Measurements from ENCODE around the gene KCNH2.

The KCNH2 gene

DNA sequence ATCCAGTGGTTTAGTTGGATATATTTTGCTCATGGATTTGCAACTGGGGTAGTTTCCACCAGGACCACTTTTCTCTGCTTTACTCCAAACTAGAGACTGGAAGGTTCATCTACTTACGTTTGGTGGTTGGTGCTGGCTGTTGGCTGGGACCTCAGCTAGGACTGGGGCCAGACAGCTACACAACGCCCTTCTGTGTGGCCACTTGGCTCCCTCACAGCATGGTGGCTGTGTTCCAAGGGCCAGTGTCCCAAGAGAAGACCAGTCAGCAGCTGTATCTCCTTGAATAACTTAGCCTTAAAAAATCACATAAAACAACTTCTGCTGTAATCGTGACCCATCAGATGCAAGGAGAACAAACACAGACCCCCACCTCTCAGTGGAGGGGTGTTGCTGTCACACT, 4.2 kb upstream of the KCNH2 start:
- peaks cover 59% of the 10 kb centered on the region for H3K27me3 ChIP-seq (ENCODE audit: control insufficient read depth, low read length)
- no peaks in the 10 kb centered on the region for H3K9me3 ChIP-seq (ENCODE audit: control insufficient read depth, insufficient read depth, low read length)
- no peak overlapping the region for H3K4me2 ChIP-seq (ENCODE audit: low read length)
- no peaks in the 10 kb centered on the region for H3K9me2 ChIP-seq (replicated peaks; ENCODE audit: control insufficient read depth, low read length)
- TF ChIP-seq, protein P1, sequence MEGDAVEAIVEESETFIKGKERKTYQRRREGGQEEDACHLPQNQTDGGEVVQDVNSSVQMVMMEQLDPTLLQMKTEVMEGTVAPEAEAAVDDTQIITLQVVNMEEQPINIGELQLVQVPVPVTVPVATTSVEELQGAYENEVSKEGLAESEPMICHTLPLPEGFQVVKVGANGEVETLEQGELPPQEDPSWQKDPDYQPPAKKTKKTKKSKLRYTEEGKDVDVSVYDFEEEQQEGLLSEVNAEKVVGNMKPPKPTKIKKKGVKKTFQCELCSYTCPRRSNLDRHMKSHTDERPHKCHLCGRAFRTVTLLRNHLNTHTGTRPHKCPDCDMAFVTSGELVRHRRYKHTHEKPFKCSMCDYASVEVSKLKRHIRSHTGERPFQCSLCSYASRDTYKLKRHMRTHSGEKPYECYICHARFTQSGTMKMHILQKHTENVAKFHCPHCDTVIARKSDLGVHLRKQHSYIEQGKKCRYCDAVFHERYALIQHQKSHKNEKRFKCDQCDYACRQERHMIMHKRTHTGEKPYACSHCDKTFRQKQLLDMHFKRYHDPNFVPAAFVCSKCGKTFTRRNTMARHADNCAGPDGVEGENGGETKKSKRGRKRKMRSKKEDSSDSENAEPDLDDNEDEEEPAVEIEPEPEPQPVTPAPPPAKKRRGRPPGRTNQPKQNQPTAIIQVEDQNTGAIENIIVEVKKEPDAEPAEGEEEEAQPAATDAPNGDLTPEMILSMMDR (IDR thresholded peaks at IDR 0.05; ENCODE audit: low read depth, low read length, poor library complexity, severe bottlenecking): no peak
- no peak for TF ChIP-seq EZH2phosphoT487 (IDR thresholded peaks at IDR 0.05; ENCODE audit: borderline replicate concordance, low read length)
- H3K27ac ChIP-seq (ENCODE audit: low read depth, low read length): no peak overlapping the region
- peaks cover 11% of the 10 kb centered on the region for H3K4me1 ChIP-seq (ENCODE audit: control insufficient read depth, low read length)
- H3K4me3 ChIP-seq (ENCODE audit: low read length): no peak overlapping the region
- H3K79me2 ChIP-seq (ENCODE audit: control insufficient read depth, low read length): no peaks in the 10 kb centered on the region
- H4K20me1 ChIP-seq (ENCODE audit: control insufficient read depth, insufficient read depth, low read depth, low read length): no peaks in the 10 kb centered on the region
- H3F3A ChIP-seq (ENCODE audit: control insufficient read depth, insufficient read depth): no peaks in the 10 kb centered on the region
- H3K36me3 ChIP-seq (ENCODE audit: control insufficient read depth, low read length): no peaks in the 10 kb centered on the region

DNA sequence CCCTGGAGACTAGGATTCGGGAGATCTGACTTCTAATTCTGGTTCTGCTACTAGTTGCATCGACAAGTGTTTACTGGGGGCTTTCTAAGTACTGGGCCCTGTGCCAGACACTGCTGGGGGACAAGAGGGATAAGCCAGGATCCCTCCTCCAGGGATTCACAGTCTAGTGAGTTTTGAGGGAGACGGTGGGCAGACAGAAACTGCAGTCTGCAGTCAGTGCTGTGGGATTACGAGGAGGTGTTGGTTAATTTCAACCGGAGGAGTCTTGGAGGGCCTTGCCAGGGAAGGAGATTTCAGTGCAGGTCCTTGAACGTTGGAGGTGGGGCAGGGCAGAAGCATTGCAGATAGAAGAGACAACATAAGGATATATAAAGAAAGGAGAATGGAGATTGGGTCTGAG, 3.5 kb upstream of the KCNH2 start:
- H3K9me2 ChIP-seq (replicated peaks; ENCODE audit: control insufficient read depth, low read length): no peaks in the 10 kb centered on the region
- H3K27me3 ChIP-seq (ENCODE audit: control insufficient read depth, low read length): peaks cover 66% of the 10 kb centered on the region
- 0 out of 2 replicates have a peak, but pooled peaks have one; percentile 5 for TF ChIP-seq EZH2phosphoT487 (IDR thresholded peaks at IDR 0.05; ENCODE audit: borderline replicate concordance, low read length)
- TF ChIP-seq, protein P1 (IDR thresholded peaks at IDR 0.05; ENCODE audit: low read depth, low read length, poor library complexity, severe bottlenecking): no peak
- H3K9me3 ChIP-seq (ENCODE audit: control insufficient read depth, insufficient read depth, low read length): no peaks in the 10 kb centered on the region
- H4K20me1 ChIP-seq (ENCODE audit: control insufficient read depth, insufficient read depth, low read depth, low read length): no peaks in the 10 kb centered on the region
- H3K36me3 ChIP-seq (ENCODE audit: control insufficient read depth, low read length): no peaks in the 10 kb centered on the region
- peaks cover 18% of the 10 kb centered on the region for H3K4me1 ChIP-seq (ENCODE audit: control insufficient read depth, low read length)
- no peaks in the 10 kb centered on the region for H3F3A ChIP-seq (ENCODE audit: control insufficient read depth, insufficient read depth)
- H3K27ac ChIP-seq (ENCODE audit: low read depth, low read length): no peak overlapping the region
- no peak overlapping the region for H3K4me2 ChIP-seq (ENCODE audit: low read length)
- no peak overlapping the region for H3K4me3 ChIP-seq (ENCODE audit: low read length)
- H3K79me2 ChIP-seq (ENCODE audit: control insufficient read depth, low read length): no peaks in the 10 kb centered on the region

DNA sequence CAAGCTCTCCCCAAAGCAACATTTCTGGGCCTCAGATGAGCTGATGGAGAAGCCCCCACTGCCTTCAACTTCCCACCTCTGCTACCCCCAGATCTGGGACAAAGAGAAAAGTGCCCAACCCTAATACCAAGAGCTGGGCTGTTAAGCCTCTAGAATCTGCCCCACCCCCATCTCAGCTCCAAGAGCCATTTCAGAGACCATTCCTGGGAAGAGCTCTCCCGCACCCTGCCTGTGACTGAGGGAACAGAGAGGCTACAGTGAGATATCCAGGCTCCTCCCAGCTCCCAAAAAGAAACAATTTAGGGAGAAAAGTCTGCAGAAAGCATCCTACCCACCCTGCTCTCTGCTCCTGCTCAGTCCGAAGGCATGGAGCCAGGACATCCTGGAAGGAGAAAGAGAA, 2.5 kb upstream of the KCNH2 start:
- H3K27me3 ChIP-seq (ENCODE audit: control insufficient read depth, low read length): peaks cover 65% of the 10 kb centered on the region
- H3K9me2 ChIP-seq (replicated peaks; ENCODE audit: control insufficient read depth, low read length): no peaks in the 10 kb centered on the region
- TF ChIP-seq EZH2phosphoT487 (IDR thresholded peaks at IDR 0.05; ENCODE audit: borderline replicate concordance, low read length): no peak
- TF ChIP-seq, protein P1 (IDR thresholded peaks at IDR 0.05; ENCODE audit: low read depth, low read length, poor library complexity, severe bottlenecking): no peak
- no peaks in the 10 kb centered on the region for H3K9me3 ChIP-seq (ENCODE audit: control insufficient read depth, insufficient read depth, low read length)
- H3K79me2 ChIP-seq (ENCODE audit: control insufficient read depth, low read length): no peaks in the 10 kb centered on the region
- no peaks in the 10 kb centered on the region for H4K20me1 ChIP-seq (ENCODE audit: control insufficient read depth, insufficient read depth, low read depth, low read length)
- H3K4me2 ChIP-seq (ENCODE audit: low read length): no peak overlapping the region
- no peak overlapping the region for H3K27ac ChIP-seq (ENCODE audit: low read depth, low read length)
- H3K4me1 ChIP-seq (ENCODE audit: control insufficient read depth, low read length): peaks cover 27% of the 10 kb centered on the region
- H3K36me3 ChIP-seq (ENCODE audit: control insufficient read depth, low read length): no peaks in the 10 kb centered on the region
- H3F3A ChIP-seq (ENCODE audit: control insufficient read depth, insufficient read depth): no peaks in the 10 kb centered on the region
- no peak overlapping the region for H3K4me3 ChIP-seq (ENCODE audit: low read length)
